Measurements from ENCODE around the gene ALK.

Gene ALK

GRCh38 chr2:29921560-29921915 is at the start of gene ALK:
Gene ALK, minus strand, starts transcription at chr2:29921586. Its CDS starts 927 bp downstream, at chr2:29920659.
- DNase-seq: peak; percentile 77 to 91

GRCh38 chr2:29966266-29966665 is 44.9 kb upstream of the ALK start:
- DNase-seq: no peak

- DNase-seq: no peak
These were observed 42.7 kb upstream of the ALK start for GRCh38 chr2:29963972-29964570.

- no peak for DNase-seq
These were observed 41.5 kb upstream of the ALK start for GRCh38 chr2:29962922-29963321.

GRCh38 chr2:29954316-29954715 is 32.9 kb upstream of the ALK start:
- DNase-seq: no peak

GRCh38 chr2:29952973-29953372 is 31.6 kb upstream of the ALK start:
- DNase-seq: no peak

- no peak for DNase-seq
These were observed 30.2 kb upstream of the ALK start for GRCh38 chr2:29951576-29951975.

- DNase-seq: no peak
These were observed 29.1 kb upstream of the ALK start for GRCh38 chr2:29950481-29950880.

- no peak for DNase-seq
These were observed 27.7 kb upstream of the ALK start for GRCh38 chr2:29949042-29949441.

- DNase-seq: no peak
These were observed 25.1 kb upstream of the ALK start for GRCh38 chr2:29946505-29946904.

GRCh38 chr2:29942711-29943110 is 21.3 kb upstream of the ALK start:
- no peak for DNase-seq

- no peak for DNase-seq
These were observed 19.3 kb upstream of the ALK start for GRCh38 chr2:29940706-29941105.

- no peak for DNase-seq
These were observed 14.6 kb upstream of the ALK start for GRCh38 chr2:29936020-29936419.

- no peak for DNase-seq
These were observed 10.4 kb upstream of the ALK start for GRCh38 chr2:29931818-29932217.

- peak; percentile 10 to 72 for DNase-seq
These were observed 1.8 kb upstream of the ALK start for GRCh38 chr2:29923110-29923721.

- no peak for DNase-seq
These were observed 1.2 kb upstream of the ALK start for GRCh38 chr2:29922605-29923004.

GRCh38 chr2:29920631-29921559 is 491 bp downstream of the ALK start:
- DNase-seq: no peak

- DNase-seq: no peak
These were observed 1.2 kb downstream of the ALK start for GRCh38 chr2:29920130-29920577.

- DNase-seq: no peak
These were observed 2.4 kb downstream of the ALK start for GRCh38 chr2:29918941-29919340.

- no peak for DNase-seq
These were observed 3.6 kb downstream of the ALK start for GRCh38 chr2:29917781-29918180.

- no peak for DNase-seq
These were observed 4.8 kb downstream of the ALK start for GRCh38 chr2:29916571-29916970.

GRCh38 chr2:29910960-29911359 is 10.4 kb downstream of the ALK start:
- no peak for DNase-seq

- DNase-seq: no peak
These were observed 10.9 kb downstream of the ALK start for GRCh38 chr2:29910465-29910864.

GRCh38 chr2:29902356-29902755 is 19.0 kb downstream of the ALK start:
- DNase-seq: no peak
